Karpas-422 (cell line): ENCODE results near the gene TMEM63C. TPM values are rescaled to one million over a fixed set of nuclear protein-coding genes. Genes with fewer than 3 reads are reported as not detected.

Experiments
- DNase-seq: peaks from one replicate; pipeline ENCODE4 v3.0.0-alpha.2; 2015
- H2AFZ ChIP-seq: fragments of 200-600 bp; sonication (generic); 2 replicates; pipeline ENCODE4 v1.6.1; 2014; ENCODE audit warnings: antibody characterized with exemption, low read length, mixed read lengths
- H3K27ac ChIP-seq: fragments of 200-600 bp; sonication (generic); 2 replicates; pipeline ENCODE4 v1.5.1; 2014; ENCODE audit warnings: mild to moderate bottlenecking, low read length, moderate library complexity
- H3K27me3 ChIP-seq: fragments of 200-600 bp; sonication (generic); 2 replicates; pipeline ENCODE4 v1.6.1; 2014; ENCODE audit warnings: low read length, mixed read lengths
- H3K36me3 ChIP-seq: fragments of 200-600 bp; sonication (generic); 2 replicates; pipeline ENCODE4 v1.6.1; 2014; ENCODE audit warnings: low read length, mixed read lengths; ENCODE audit not compliant: insufficient read depth
- H3K4me1 ChIP-seq: fragments of 200-600 bp; sonication (generic); 2 replicates; pipeline ENCODE4 v1.6.1; 2014; ENCODE audit warnings: mild to moderate bottlenecking, low read length, mixed read lengths
- H3K4me2 ChIP-seq: fragments of 200-600 bp; sonication (generic); 2 replicates; pipeline ENCODE4 v1.6.1; 2014; ENCODE audit warnings: low read length, low read depth, mild to moderate bottlenecking; ENCODE audit not compliant: poor library complexity, severe bottlenecking
- H3K4me3 ChIP-seq: fragments of 200-600 bp; sonication (generic); 2 replicates; pipeline ENCODE4 v1.5.1; 2014; ENCODE audit warnings: mild to moderate bottlenecking, antibody characterized with exemption, low read length, mixed read lengths
- H3K79me2 ChIP-seq: fragments of 200-600 bp; sonication (generic); 2 replicates; pipeline ENCODE4 v1.6.1; 2014; ENCODE audit warnings: mild to moderate bottlenecking, low read length, mixed read lengths
- H3K9ac ChIP-seq: fragments of 200-600 bp; sonication (generic); 2 replicates; pipeline ENCODE4 v1.6.0; 2014; ENCODE audit warnings: low read length
- H3K9me2 ChIP-seq: fragments of 200-600 bp; sonication (generic), shearing (Covaris generic); replicated peaks from 2 replicates; pipeline ENCODE4 v1.6.0; 2014; ENCODE audit warnings: mild to moderate bottlenecking, low read length, moderate library complexity; ENCODE audit not compliant: insufficient read depth
- H3K9me3 ChIP-seq: fragments of 300-700, 200-600 bp; sonication (generic); 2 replicates; pipeline ENCODE4 v1.6.1; 2014; ENCODE audit warnings: low read length, mixed read lengths
- H4K20me1 ChIP-seq: fragments of 200-600 bp; sonication (generic); 2 replicates; pipeline ENCODE4 v1.6.1; 2014; ENCODE audit warnings: mild to moderate bottlenecking, antibody characterized with exemption, low read length, low read depth; ENCODE audit not compliant: insufficient read depth
- total RNA-seq: library from RNA; depleted of rRNA; stranded (reverse); fragments of >200 nt; shearing (Covaris generic); gene quantifications from 2 replicates; pipeline ENCODE4 v1.2.3, GENCODE V29; 2014; ENCODE audit warnings: low replicate concordance; rRNA removed

Gene TMEM63C
- total RNA-seq = 5.0 and 8.4 TPM in 2 replicates

GRCh38 chr14:77181603-77182437 lies at the start of gene TMEM63C:
Gene TMEM63C (plus strand): TSS chr14:77181798. CDS start chr14:77218814, 37,016 bp downstream.
- Histone ChIP-seq H3K9me3 (no peaks in the 10 kb centered on the region), H4K20me1 (peaks cover under 1% of the 10 kb centered on the region; the same call in 1 of the 2 replicates), H3K27ac (no peak within 1 kb of the TSS), H3K36me3 (no peaks in the 10 kb centered on the region), H3K27me3 (no peaks in the 10 kb centered on the region), H2AFZ (peak within 1 kb of the TSS; percentile 71), H3K4me3 (peak within 1 kb of the TSS; percentile 79), H3K9me2 (no peaks in the 10 kb centered on the region), H3K79me2 (no peaks in the 10 kb centered on the region), H3K4me2 (peak within 1 kb of the TSS; percentile 85), H3K4me1 (peaks cover 38% of the 10 kb centered on the region), H3K9ac (peak within 1 kb of the TSS; percentile 73)
- DNase-seq = peak; percentile 99

- peaks cover 3% of the 10 kb centered on the region for H3K4me1 ChIP-seq
- no peak overlapping the region for H3K9ac ChIP-seq
- H3K4me2 ChIP-seq = no peak overlapping the region
- H3K9me2 ChIP-seq = no peaks in the 10 kb centered on the region
- H3K4me3 ChIP-seq = no peak overlapping the region
- no peaks in the 10 kb centered on the region for H3K79me2 ChIP-seq
- peaks cover 22% of the 10 kb centered on the region; the same call in 1 of the 2 replicates for H4K20me1 ChIP-seq
- no peak overlapping the region for H3K27ac ChIP-seq
- H3K9me3 ChIP-seq = no peaks in the 10 kb centered on the region
- no peaks in the 10 kb centered on the region for H3K27me3 ChIP-seq
- H2AFZ ChIP-seq = no peak overlapping the region
- no peak for DNase-seq
- no peaks in the 10 kb centered on the region for H3K36me3 ChIP-seq
These were observed 49.6 kb upstream of the TMEM63C start for GRCh38 chr14:77131871-77132486.

GRCh38 chr14:77133720-77134338 lies 47.8 kb upstream of the TMEM63C start:
- H3K9me2 ChIP-seq = no peaks in the 10 kb centered on the region
- no peaks in the 10 kb centered on the region for H3K36me3 ChIP-seq
- peak; percentile 93 for DNase-seq
- no peak overlapping the region for H3K9ac ChIP-seq
- H3K27me3 ChIP-seq = no peaks in the 10 kb centered on the region
- H4K20me1 ChIP-seq = peaks cover 22% of the 10 kb centered on the region; the same call in 1 of the 2 replicates
- H3K79me2 ChIP-seq = no peaks in the 10 kb centered on the region
- H3K4me1 ChIP-seq = peaks cover 3% of the 10 kb centered on the region
- H3K4me2 ChIP-seq = no peak overlapping the region
- H3K4me3 ChIP-seq = no peak overlapping the region
- no peak overlapping the region for H3K27ac ChIP-seq
- H2AFZ ChIP-seq = no peak overlapping the region
- no peaks in the 10 kb centered on the region for H3K9me3 ChIP-seq

- no peaks in the 10 kb centered on the region for H3K36me3 ChIP-seq
- H3K4me1 ChIP-seq = peaks cover 5% of the 10 kb centered on the region
- no peak overlapping the region for H3K4me3 ChIP-seq
- no peak overlapping the region for H2AFZ ChIP-seq
- no peak overlapping the region for H3K4me2 ChIP-seq
- no peaks in the 10 kb centered on the region for H3K79me2 ChIP-seq
- H3K9me2 ChIP-seq = no peaks in the 10 kb centered on the region
- no peaks in the 10 kb centered on the region for H3K9me3 ChIP-seq
- H3K27me3 ChIP-seq = no peaks in the 10 kb centered on the region
- H3K27ac ChIP-seq = no peak overlapping the region
- no peak for DNase-seq
- H4K20me1 ChIP-seq = peaks cover 2% of the 10 kb centered on the region; the same call in 1 of the 2 replicates
- no peak overlapping the region for H3K9ac ChIP-seq
These were observed 42.6 kb upstream of the TMEM63C start for GRCh38 chr14:77139022-77139421.

GRCh38 chr14:77139540-77140358 lies 41.8 kb upstream of the TMEM63C start:
- no peak overlapping the region for H3K4me2 ChIP-seq
- H3K27ac ChIP-seq = no peak overlapping the region
- no peak overlapping the region for H2AFZ ChIP-seq
- peaks cover 4% of the 10 kb centered on the region for H3K4me1 ChIP-seq
- H4K20me1 ChIP-seq = no peaks in the 10 kb centered on the region; the same call in 1 of the 2 replicates
- H3K9me3 ChIP-seq = no peaks in the 10 kb centered on the region
- H3K4me3 ChIP-seq = no peak overlapping the region
- no peak overlapping the region for H3K9ac ChIP-seq
- H3K36me3 ChIP-seq = no peaks in the 10 kb centered on the region
- no peaks in the 10 kb centered on the region for H3K27me3 ChIP-seq
- H3K9me2 ChIP-seq = no peaks in the 10 kb centered on the region
- H3K79me2 ChIP-seq = no peaks in the 10 kb centered on the region
- DNase-seq = peak; percentile 87

- H3K27ac ChIP-seq = no peak overlapping the region
- no peaks in the 10 kb centered on the region for H3K79me2 ChIP-seq
- H2AFZ ChIP-seq = no peak overlapping the region
- no peak for DNase-seq
- no peaks in the 10 kb centered on the region for H3K27me3 ChIP-seq
- H3K4me1 ChIP-seq = peaks cover 4% of the 10 kb centered on the region
- no peak overlapping the region for H3K4me3 ChIP-seq
- H3K36me3 ChIP-seq = no peaks in the 10 kb centered on the region
- H3K9ac ChIP-seq = no peak overlapping the region
- no peaks in the 10 kb centered on the region for H3K9me2 ChIP-seq
- H3K4me2 ChIP-seq = no peak overlapping the region
- no peaks in the 10 kb centered on the region; the same call in 1 of the 2 replicates for H4K20me1 ChIP-seq
- no peaks in the 10 kb centered on the region for H3K9me3 ChIP-seq
These were observed 41.0 kb upstream of the TMEM63C start for GRCh38 chr14:77140359-77141213.

- no peak for DNase-seq
- Histone ChIP-seq H3K4me1 (peaks cover 4% of the 10 kb centered on the region), H3K27ac (no peak within 1 kb of the TSS), H3K27me3 (no peaks in the 10 kb centered on the region), H3K9me2 (no peaks in the 10 kb centered on the region), H3K9ac (no peak within 1 kb of the TSS), H3K9me3 (no peaks in the 10 kb centered on the region), H3K79me2 (no peaks in the 10 kb centered on the region), H4K20me1 (no peaks in the 10 kb centered on the region; the same call in 1 of the 2 replicates), H3K4me3 (no peak within 1 kb of the TSS), H3K36me3 (no peaks in the 10 kb centered on the region), H3K4me2 (no peak within 1 kb of the TSS), H2AFZ (no peak within 1 kb of the TSS)
These were observed 40.2 kb upstream of the TMEM63C start, which contains the start of gene ZDHHC22 for GRCh38 chr14:77141214-77142004. Gene ZDHHC22 (minus strand): TSS chr14:77141791. CDS start chr14:77139738, 2,053 bp downstream.
